IMR-90 (cell line): ENCODE measurements around the gene NUP37. TPM values are rescaled to one million over a fixed set of nuclear protein-coding genes. Genes with fewer than 3 reads are reported as not detected.

Experiments used
- ATAC-seq: fragments of 200-7000 bp; cut with Tn5 transposase; 2 replicates; pipeline ENCODE4 v1.9.1; 2020; ENCODE audit warnings: low read depth, mild to moderate bottlenecking, moderate library complexity
- Bru-seq: library from RNA; stranded (reverse); fragments of 400-500 nt; gene quantifications from one replicate; lab custom pipeline; 2021; lab: Mats Ljungman, UMichigan
- BruChase-seq, 2 experiments: library from RNA; stranded (reverse); fragments of 400-500 nt; gene quantifications; one replicate each; lab custom pipeline; 2021; lab: Mats Ljungman, UMichigan
- BruUV-seq: library from RNA; stranded (reverse); fragments of 400-500 nt; replicated peaks from 2 replicates; lab custom pipeline; 2021; lab: Mats Ljungman, UMichigan
- CTCF ChIA-PET: fragments of 300-600 bp; formaldehyde crosslinking; extraction: SDS; loops from one replicate; lab custom pipeline; 2021; ENCODE audit warnings: antibody characterized with exemption; lab: Yijun Ruan, JAX
- POLR2A ChIA-PET: fragments of 300-600 bp; sonication (Branson Sonifier 250); formaldehyde crosslinking; loops from one replicate; lab custom pipeline; 2022; ENCODE audit warnings: antibody characterized with exemption; ENCODE audit not compliant: unreplicated experiment; lab: Charles Lee
- DNase-seq: peaks from one replicate; pipeline ENCODE4 v3.0.0; 2013
- H2AFZ ChIP-seq: replicated peaks from 2 replicates; pipeline ENCODE3; 2013; ENCODE audit warnings: low read length, mild to moderate bottlenecking; ENCODE audit not compliant: poor library complexity
- H2AK5ac ChIP-seq: 2 replicates; pipeline ENCODE4 v1.6.1; 2013; ENCODE audit warnings: low read depth, low read length, inconsistent platforms
- H2AK9ac ChIP-seq: replicated peaks from 2 replicates; pipeline ENCODE3; 2013; ENCODE audit warnings: mild to moderate bottlenecking, low read depth, low read length, moderate library complexity; ENCODE audit not compliant: poor library complexity
- H2BK120ac ChIP-seq: 2 replicates; pipeline ENCODE4 v1.6.1; 2013; ENCODE audit warnings: low read depth, low read length, inconsistent platforms
- H2BK15ac ChIP-seq: 3 replicates; pipeline ENCODE4 v1.6.1; 2013; ENCODE audit warnings: low read depth, low read length, inconsistent platforms
- H2BK20ac ChIP-seq: 2 replicates; pipeline ENCODE4 v1.6.1; 2013; ENCODE audit warnings: low read depth, mild to moderate bottlenecking, inconsistent platforms, low read length, moderate library complexity
- H2BK5ac ChIP-seq: 2 replicates; pipeline ENCODE4 v1.6.1; 2013; ENCODE audit warnings: mild to moderate bottlenecking, low read depth, low read length, inconsistent platforms; ENCODE audit not compliant: poor library complexity, severe bottlenecking
- H3K14ac ChIP-seq: replicated peaks from 2 replicates; pipeline ENCODE4 v1.6.1; 2013; ENCODE audit warnings: low read depth, low read length, inconsistent platforms
- H3K18ac ChIP-seq: 2 replicates; pipeline ENCODE4 v1.6.1; 2013; ENCODE audit warnings: low read depth, low read length, control low read depth
- H3K23ac ChIP-seq: 2 replicates; pipeline ENCODE4 v1.6.1; 2013; ENCODE audit warnings: low read depth, low read length, inconsistent platforms
- H3K27ac ChIP-seq: 2 replicates; pipeline ENCODE4 v1.5.1; 2013; ENCODE audit warnings: mild to moderate bottlenecking, control low read depth, low read length; ENCODE audit not compliant: insufficient read depth
- H3K27me3 ChIP-seq: 2 replicates; pipeline ENCODE4 v1.6.1; 2013; ENCODE audit warnings: low read length; ENCODE audit not compliant: control insufficient read depth, insufficient read depth
- H3K36me3 ChIP-seq: 2 replicates; pipeline ENCODE4 v1.6.1; 2013; ENCODE audit warnings: low read length, mixed read lengths; ENCODE audit not compliant: control insufficient read depth, insufficient read depth
- H3K4ac ChIP-seq: 2 replicates; pipeline ENCODE4 v1.6.1; 2013; ENCODE audit warnings: low read depth, low read length, inconsistent platforms
- H3K4me1 ChIP-seq: 2 replicates; pipeline ENCODE4 v1.6.1; 2013; ENCODE audit warnings: low read length, mixed read lengths; ENCODE audit not compliant: control insufficient read depth, insufficient read depth
- H3K4me2 ChIP-seq: 2 replicates; pipeline ENCODE4 v1.6.1; 2013; ENCODE audit warnings: low read depth, mild to moderate bottlenecking, control low read depth, low read length, moderate library complexity
- H3K4me3 ChIP-seq: 2 replicates; pipeline ENCODE4 v1.5.1; 2013; ENCODE audit warnings: low read depth, mild to moderate bottlenecking, control low read depth, low read length, moderate library complexity; ENCODE audit not compliant: insufficient read depth
- H3K56ac ChIP-seq: 2 replicates; pipeline ENCODE4 v1.6.1; 2013; ENCODE audit warnings: low read length, inconsistent platforms; ENCODE audit not compliant: insufficient read depth; ENCODE audit errors: extremely low read depth
- H3K79me1 ChIP-seq, 2 experiments: 2 replicates each; pipeline ENCODE4 v1.6.1; 2013; ENCODE audit warnings: low read length in 2 of 2, inconsistent platforms in 1 of 2, low read depth in 1 of 2
- H3K9ac ChIP-seq: 2 replicates; pipeline ENCODE4 v1.6.1; 2013; ENCODE audit warnings: low read depth, low read length, control low read depth
- H3K9me1 ChIP-seq: 2 replicates; pipeline ENCODE4 v1.6.1; 2013; ENCODE audit warnings: low read length, inconsistent platforms; ENCODE audit not compliant: insufficient read depth
- H3K9me3 ChIP-seq: 2 replicates; pipeline ENCODE4 v1.6.1; 2013; ENCODE audit warnings: low read length; ENCODE audit not compliant: control insufficient read depth, insufficient read depth
- H4K20me1 ChIP-seq: 2 replicates; pipeline ENCODE4 v1.6.1; 2013; ENCODE audit warnings: low read length, inconsistent platforms; ENCODE audit not compliant: insufficient read depth
- H4K5ac ChIP-seq: 2 replicates; pipeline ENCODE4 v1.6.1; 2013; ENCODE audit warnings: mild to moderate bottlenecking, low read depth, low read length, control low read depth
- H4K8ac ChIP-seq, 2 experiments: 2 replicates each; pipeline ENCODE4 v1.6.1; 2013; ENCODE audit warnings: low read depth in 2 of 2, low read length in 2 of 2, control low read depth in 1 of 2, inconsistent platforms in 1 of 2
- H4K91ac ChIP-seq: 2 replicates; pipeline ENCODE4 v1.6.1; 2013; ENCODE audit warnings: low read depth, low read length, inconsistent platforms; ENCODE audit not compliant: insufficient read depth
- MAZ ChIP-seq: IDR thresholded peaks from 2 replicates; pipeline ENCODE4 v1.6.1; 2012; ENCODE audit warnings: low read depth, mild to moderate bottlenecking, low read length, improper control_type of control experiment, moderate library complexity, borderline replicate concordance
- MXI1 ChIP-seq: IDR thresholded peaks from 2 replicates; pipeline ENCODE4 v1.6.1; 2012; ENCODE audit warnings: low read depth, mild to moderate bottlenecking, low read length, moderate library complexity, borderline replicate concordance
- POLR2A ChIP-seq: IDR thresholded peaks from 2 replicates; pipeline ENCODE4 v1.6.1; 2012; ENCODE audit warnings: mild to moderate bottlenecking, low read depth, low read length
- SMC3 ChIP-seq: fragments of 150-350 bp; IDR thresholded peaks from 2 replicates; pipeline ENCODE4 v1.6.1; 2016; ENCODE audit warnings: low read depth, mild to moderate bottlenecking, antibody characterized with exemption, low read length, moderate library complexity
- USF2 ChIP-seq: fragments of 150-350 bp; IDR thresholded peaks from 2 replicates; pipeline ENCODE4 v1.6.1; 2017; ENCODE audit warnings: mild to moderate bottlenecking, antibody characterized with exemption, low read length, low read depth
- WGBS, 2 experiments: methylation state at CpG; one replicate each; pipeline versions ENCODE4 v1.1.5 to v1.1.7; 2013; ENCODE audit warnings: missing lambda C conversion rate in 2 of 2; ENCODE audit not compliant: insufficient read length in 1 of 2; ENCODE audit errors: extremely low coverage in 2 of 2; 5-methylcytosine and 5-hydroxymethylcytosine counted together
- dilution Hi-C: fragments of 300-500 bp; cut with HindIII; formaldehyde crosslinking; loops from one replicate; pipeline ENCODE4 v1.14.3; 2018; ENCODE audit warnings: low sequenced_read_pairs; ENCODE audit not compliant: unreplicated experiment
- in situ Hi-C: fragments of 300-500 bp; cut with MboI; formaldehyde crosslinking; loops from 3 replicates; pipeline ENCODE4 v1.14.3; 2019; ENCODE audit warnings: low sequenced_read_pairs, inconsistent platforms, mixed read lengths
- intact Hi-C: fragments of 100-400 bp; cut with micrococcal nuclease; formaldehyde crosslinking; loops from 2 replicates; pipeline ENCODE4 v1.10.0; 2022
- long read RNA-seq: library from polyadenylated mRNA; unstranded; transcript quantifications from one replicate; pipeline ENCODE4 v2.0.0, GENCODE V29; 2021; ENCODE audit not compliant: unreplicated experiment
- polyA plus RNA-seq, 3 experiments: library from polyadenylated mRNA; depleted of rRNA; stranded (reverse); fragments of >200 nt; gene quantifications; 2 replicates each; pipeline ENCODE4 v1.2.3, GENCODE V29; 2012; ENCODE audit warnings: low replicate concordance in 1 of 3
- total RNA-seq: library from RNA; depleted of rRNA; stranded (reverse); fragments of >200 nt; gene quantifications from 2 replicates; pipeline ENCODE4 v1.2.3, GENCODE V29; 2012; rRNA removed

NUP37 gene, protein sequence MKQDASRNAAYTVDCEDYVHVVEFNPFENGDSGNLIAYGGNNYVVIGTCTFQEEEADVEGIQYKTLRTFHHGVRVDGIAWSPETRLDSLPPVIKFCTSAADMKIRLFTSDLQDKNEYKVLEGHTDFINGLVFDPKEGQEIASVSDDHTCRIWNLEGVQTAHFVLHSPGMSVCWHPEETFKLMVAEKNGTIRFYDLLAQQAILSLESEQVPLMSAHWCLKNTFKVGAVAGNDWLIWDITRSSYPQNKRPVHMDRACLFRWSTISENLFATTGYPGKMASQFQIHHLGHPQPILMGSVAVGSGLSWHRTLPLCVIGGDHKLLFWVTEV
- total RNA-seq (55.0 and 71.9 TPM in 2 replicates), polyA plus RNA-seq (2012; rRNA removed) (28.4 and 41.1 TPM in 2 replicates), Bru-seq, nascent RNA (percentile 69 among the genes with signal in this experiment), BruChase-seq, experiment 1, labeled RNA remaining after a 6-hour chase (percentile 53 among the genes with signal in this experiment), BruChase-seq, experiment 2, labeled RNA remaining after a 2-hour chase (percentile 52 among the genes with signal in this experiment)
- polyA plus RNA-seq (2012; cell fraction: cytosol; rRNA removed): 5.5 and 8.4 TPM in 2 replicates
- 2.2 and 18.7 TPM in 2 replicates for polyA plus RNA-seq (2012; cell fraction: nucleus; rRNA removed; ENCODE audit: low replicate concordance)
- long read RNA-seq, transcript NUP37-209 (10 exons, 2,372 nt): major isoform, 17 of 21 reads
- long read RNA-seq, partial matches to known transcripts: 0 of 21 reads
- long read RNA-seq, other reads (novel, unspliced or antisense): 3 of 21 reads

- peak within 1 kb of the TSS; percentile 95 to 96 for H4K8ac ChIP-seq
- peak; percentile 77 for TF ChIP-seq POLR2A
- no peak for TF ChIP-seq USF2
- peak; percentile 93 for TF ChIP-seq MXI1
- 0 out of 2 replicates have a peak, but pooled peaks have one; percentile 7 for TF ChIP-seq SMC3
- TF ChIP-seq MAZ: peak; percentile 82
- dilution Hi-C loops (no loop called here), intact Hi-C loops (loop anchor here (1.0 to 2.0 kb wide), 3 partner anchors 180 to 583 kb away; no protein-coding TSS in a partner anchor), in situ Hi-C loops (no loop called here)
- H3K18ac ChIP-seq: peak within 1 kb of the TSS; percentile 10
- H2BK120ac ChIP-seq: peak within 1 kb of the TSS; percentile 48
- H3K4me3 ChIP-seq: peak within 1 kb of the TSS; percentile 86
- H2AK9ac ChIP-seq: peak within 1 kb of the TSS; percentile 84
- DNase-seq (peak; percentile 81), ATAC-seq (peak; percentile 98)
- peak within 1 kb of the TSS; percentile 91 for H3K4ac ChIP-seq
- no peaks in the 10 kb centered on the region for H3K27me3 ChIP-seq
- ChIA-PET POLR2A (no interaction called here), CTCF (no interaction called here)
- peak within 1 kb of the TSS; percentile 37; the same call in 1 of the 2 replicates for H2AK5ac ChIP-seq
- peak within 1 kb of the TSS; percentile 88 for H3K9ac ChIP-seq
- H3K9me1 ChIP-seq: no peaks in the 10 kb centered on the region
- H3K27ac ChIP-seq: peak within 1 kb of the TSS; percentile 75
- 0 out of 2 replicates have a peak, but pooled peaks cover 1% of the 10 kb centered on the region for H3K36me3 ChIP-seq
- H3K79me1 ChIP-seq: peaks cover 34 to 44% of the 10 kb centered on the region in 2 experiments
- H4K5ac ChIP-seq: peak within 1 kb of the TSS; percentile 56
- H2BK20ac ChIP-seq: no peak within 1 kb of the TSS
- H3K4me2 ChIP-seq: peak within 1 kb of the TSS; percentile 89
- H3K4me1 ChIP-seq: peaks cover 4% of the 10 kb centered on the region; the same call in 1 of the 2 replicates
- H3K14ac ChIP-seq: peak within 1 kb of the TSS; percentile 92
- H4K20me1 ChIP-seq: no peaks in the 10 kb centered on the region
- H3K23ac ChIP-seq: peak within 1 kb of the TSS; percentile 93
- H2AFZ ChIP-seq: peak within 1 kb of the TSS; percentile 99
- H3K9me3 ChIP-seq: no peaks in the 10 kb centered on the region
- H2BK5ac ChIP-seq: peak within 1 kb of the TSS; percentile 48
- peak within 1 kb of the TSS; percentile 70 for H3K56ac ChIP-seq
- TSS peak; percentile 73 for BruUV-seq
- H4K91ac ChIP-seq: peak within 1 kb of the TSS; percentile 78
- WGBS, 2 experiments: 1% methylated on average over 19 of the region's 62 CpGs; no CpG with 5 or more reads in 1 of the 2 experiments
- peak within 1 kb of the TSS; percentile 16; the same call in 1 of the 3 replicates for H2BK15ac ChIP-seq
Measured at GRCh38 chr12:102119674-102120563, at the start of gene NUP37, which contains the start of gene PARPBP. Gene NUP37 (minus strand): TSS chr12:102120114. CDS start chr12:102118518, 1,596 bp downstream. Gene PARPBP (plus strand): TSS chr12:102120183. CDS start chr12:102123889, 3,706 bp downstream.
